GM23338 (cell line): ENCODE measurements around the gene MINDY3. TPM values are rescaled to one million over a fixed set of nuclear protein-coding genes. Genes with fewer than 3 reads are reported as not detected.

ENCODE experiments used
- ATAC-seq: fragments of 200-7000 bp; cut with Tn5 transposase; 3 replicates; pipeline ENCODE4 v1.9.1; 2020
- DNase-seq: peaks from one replicate; pipeline ENCODE4 v3.0.0-alpha.2; 2015; ENCODE audit warnings: low spot score
- H2AFZ ChIP-seq: fragments of 200-600 bp; sonication (generic); 2 replicates; pipeline ENCODE4 v1.8.0; 2016; ENCODE audit warnings: antibody characterized with exemption, mild to moderate bottlenecking, moderate library complexity
- H3F3A ChIP-seq: fragments of 200-600 bp; sonication (generic); replicated peaks from 2 replicates; pipeline ENCODE4 v1.8.0; 2017; ENCODE audit warnings: antibody characterized with exemption, mixed run types, low read depth
- H3K27ac ChIP-seq: fragments of 200-600 bp; sonication (generic); 2 replicates; pipeline ENCODE4 v1.6.1; 2016; ENCODE audit warnings: low read depth
- H3K27me3 ChIP-seq: fragments of 200-600 bp; sonication (generic); 2 replicates; pipeline ENCODE4 v1.8.0; 2016; ENCODE audit warnings: mild to moderate bottlenecking, mixed run types, moderate library complexity; ENCODE audit not compliant: insufficient read depth
- H3K36me3 ChIP-seq: fragments of 200-600 bp; sonication (generic); 2 replicates; pipeline ENCODE4 v1.8.0; 2016; ENCODE audit warnings: mild to moderate bottlenecking; ENCODE audit not compliant: insufficient read depth
- H3K4me1 ChIP-seq: fragments of 200-600 bp; sonication (generic); 2 replicates; pipeline ENCODE4 v1.8.0; 2016; ENCODE audit warnings: mild to moderate bottlenecking, moderate library complexity; ENCODE audit not compliant: insufficient read depth
- H3K4me2 ChIP-seq: fragments of 200-600 bp; sonication (generic); 2 replicates; pipeline ENCODE4 v1.7.1; 2017; ENCODE audit warnings: mixed run types
- H3K4me3 ChIP-seq: fragments of 200-600 bp; sonication (generic); 2 replicates; pipeline ENCODE4 v1.6.1; 2016; ENCODE audit warnings: mixed run types
- H3K79me2 ChIP-seq: fragments of 200-600 bp; sonication (generic); replicated peaks from 2 replicates; pipeline ENCODE4 v1.8.0; 2017; ENCODE audit warnings: mild to moderate bottlenecking; ENCODE audit not compliant: insufficient read depth
- H3K9me2 ChIP-seq: fragments of 200-600 bp; sonication (generic); 2 replicates; pipeline ENCODE4 v1.8.0; 2017; ENCODE audit not compliant: insufficient read depth
- H4K20me1 ChIP-seq: fragments of 200-600 bp; sonication (generic); replicated peaks from 2 replicates; pipeline ENCODE4 v1.8.0; 2017; ENCODE audit warnings: mild to moderate bottlenecking; ENCODE audit not compliant: insufficient read depth
- H3K27ac Mint-ChIP-seq: 2 replicates; pipeline ENCODE4 v1.8.0; 2020; ENCODE audit warnings: inconsistent platforms, mild to moderate bottlenecking, moderate library complexity, mixed read lengths
- H3K27me3 Mint-ChIP-seq: 3 replicates; pipeline ENCODE4 v1.8.0; 2022; ENCODE audit warnings: low read depth, mild to moderate bottlenecking, moderate library complexity, mixed read lengths, inconsistent platforms; ENCODE audit not compliant: insufficient read depth, poor library complexity
- H3K36me3 Mint-ChIP-seq: 3 replicates; pipeline ENCODE4 v1.8.0; 2021; ENCODE audit warnings: low read depth, mild to moderate bottlenecking, inconsistent platforms, moderate library complexity, mixed read lengths
- H3K4me1 Mint-ChIP-seq: 3 replicates; pipeline ENCODE4 v1.8.0; 2020; ENCODE audit warnings: mild to moderate bottlenecking, inconsistent platforms, mixed read lengths
- H3K4me3 Mint-ChIP-seq: 3 replicates; pipeline ENCODE4 v1.8.0; 2021; ENCODE audit warnings: moderate library complexity, mild to moderate bottlenecking, inconsistent platforms, mixed read lengths
- H3K9me3 Mint-ChIP-seq: 3 replicates; pipeline ENCODE4 v1.8.0; 2020; ENCODE audit warnings: moderate library complexity, mild to moderate bottlenecking, inconsistent platforms, mixed read lengths
- CREB1 ChIP-seq: fragments of 250-450 bp; sonication (Bioruptor Pico); IDR thresholded peaks from 2 replicates; pipeline ENCODE4 v1.5.0; 2020; ENCODE audit warnings: low read depth, mild to moderate bottlenecking, moderate library complexity
- CTCF ChIP-seq, 2 experiments: fragments of 200-600 bp in 1 of 2; sonication (generic) in 1 of 2; conservative IDR thresholded peaks; 2 replicates each; pipeline versions ENCODE4 v1.5.1 to v1.6.1; 2016 to 2017; ENCODE audit warnings: antibody characterized with exemption in 2 of 2, low read depth in 2 of 2, mild to moderate bottlenecking in 2 of 2, moderate library complexity in 1 of 2
- ETS1 ChIP-seq: IDR thresholded peaks from 2 replicates; pipeline ENCODE4 v1.6.1; 2016; ENCODE audit warnings: antibody characterized with exemption
- EZH2 ChIP-seq: fragments of 200-600 bp; sonication (generic); IDR thresholded peaks from one replicate; pipeline ENCODE4 v1.8.0; 2017; ENCODE audit warnings: antibody characterized with exemption, mild to moderate bottlenecking, low read depth; ENCODE audit not compliant: unreplicated experiment
- EZH2phosphoT487 ChIP-seq: fragments of 200-600 bp; sonication (generic); IDR thresholded peaks from one replicate; pipeline ENCODE4 v1.8.1; 2018; ENCODE audit warnings: antibody characterized with exemption; ENCODE audit not compliant: unreplicated experiment
- JUNB ChIP-seq: IDR thresholded peaks from one replicate; pipeline ENCODE4 v1.6.1; 2016; ENCODE audit warnings: antibody characterized with exemption; ENCODE audit not compliant: unreplicated experiment
- NANOG ChIP-seq: IDR thresholded peaks from 2 replicates; pipeline ENCODE4 v1.6.1; 2016; ENCODE audit warnings: antibody characterized with exemption, borderline replicate concordance
- POLR2AphosphoS5 ChIP-seq: IDR thresholded peaks from 2 replicates; pipeline ENCODE4 v1.6.1; 2016; ENCODE audit warnings: antibody characterized with exemption, low read depth
- REST ChIP-seq: IDR thresholded peaks from one replicate; pipeline ENCODE4 v1.6.1; 2018; ENCODE audit warnings: antibody characterized with exemption; ENCODE audit not compliant: unreplicated experiment
- STAT1 ChIP-seq: IDR thresholded peaks from one replicate; pipeline ENCODE4 v1.6.1; 2016; ENCODE audit warnings: antibody characterized with exemption; ENCODE audit not compliant: unreplicated experiment
- ZNF114 ChIP-seq: fragments of 250-450 bp; sonication (Bioruptor Pico); IDR thresholded peaks from 2 replicates; pipeline ENCODE4 v1.5.0; 2020; ENCODE audit warnings: mild to moderate bottlenecking, moderate library complexity
- ZNF331 ChIP-seq: fragments of 250-450 bp; sonication (Bioruptor Pico); IDR thresholded peaks from 2 replicates; pipeline ENCODE4 v1.5.0; 2020; ENCODE audit warnings: low read depth, mild to moderate bottlenecking, moderate library complexity
- polyA plus RNA-seq: library from polyadenylated mRNA; unstranded; fragments of >200 nt; fragmentation: Nextera tagmentation; extraction: Ambion mirVana; gene quantifications from 2 replicates; pipeline ENCODE4 v1.2.1, GENCODE V29; 2016
- total RNA-seq: library from RNA; depleted of rRNA; stranded (reverse); fragments of >200 nt; shearing (Covaris generic); gene quantifications from 2 replicates; pipeline ENCODE4 v1.2.3, GENCODE V29; 2014
- TF ChIP-seq, protein P1 (sequence below): fragments of 250-450 bp; sonication (Bioruptor Pico); IDR thresholded peaks from 2 replicates; pipeline ENCODE4 v1.5.0; 2020; ENCODE audit warnings: mild to moderate bottlenecking, moderate library complexity

Gene MINDY3
- total and polyA plus RNA-seq, 2 experiments from 2014 or later, result 10.2 to 13.6 TPM

- no peaks in the 10 kb centered on the region for H3F3A ChIP-seq
- Mint-ChIP-seq H3K9me3 (no peaks in the 10 kb centered on the region), H3K27me3 (peaks cover 5% of the 10 kb centered on the region), H3K4me3 (no peak overlapping the region), H3K27ac (no peak overlapping the region), H3K36me3 (no peaks in the 10 kb centered on the region), H3K4me1 (peaks cover 3% of the 10 kb centered on the region)
- no peak for DNase-seq
- no peaks in the 10 kb centered on the region for H3K36me3 ChIP-seq
- no peak overlapping the region for H2AFZ ChIP-seq
- no peaks in the 10 kb centered on the region for H4K20me1 ChIP-seq
- no peaks in the 10 kb centered on the region for H3K9me2 ChIP-seq
- no peak overlapping the region for H3K4me2 ChIP-seq
- no peaks in the 10 kb centered on the region for H3K27me3 ChIP-seq
- H3K4me1 ChIP-seq, result no peaks in the 10 kb centered on the region; the same call in 1 of the 2 replicates
- no peaks in the 10 kb centered on the region for H3K79me2 ChIP-seq
- no peak overlapping the region for H3K27ac ChIP-seq
- H3K4me3 ChIP-seq, result no peak overlapping the region
- no peak for ATAC-seq
- TF ChIP-seq JUNB (no peak), ZNF114 (CRISPR knock-in tag) (no peak), EZH2 (no peak), ETS1 (no peak), CTCF (conservative IDR thresholded peaks at IDR 0.05; ENCODE audit: low read depth in 2 of 2) (no peak), REST (no peak), NANOG (no peak), EZH2phosphoT487 (no peak), STAT1 (no peak), ZNF331 (no peak), POLR2AphosphoS5 (no peak), CREB1 (CRISPR knock-in tag) (no peak)
- TF ChIP-seq, protein P1, sequence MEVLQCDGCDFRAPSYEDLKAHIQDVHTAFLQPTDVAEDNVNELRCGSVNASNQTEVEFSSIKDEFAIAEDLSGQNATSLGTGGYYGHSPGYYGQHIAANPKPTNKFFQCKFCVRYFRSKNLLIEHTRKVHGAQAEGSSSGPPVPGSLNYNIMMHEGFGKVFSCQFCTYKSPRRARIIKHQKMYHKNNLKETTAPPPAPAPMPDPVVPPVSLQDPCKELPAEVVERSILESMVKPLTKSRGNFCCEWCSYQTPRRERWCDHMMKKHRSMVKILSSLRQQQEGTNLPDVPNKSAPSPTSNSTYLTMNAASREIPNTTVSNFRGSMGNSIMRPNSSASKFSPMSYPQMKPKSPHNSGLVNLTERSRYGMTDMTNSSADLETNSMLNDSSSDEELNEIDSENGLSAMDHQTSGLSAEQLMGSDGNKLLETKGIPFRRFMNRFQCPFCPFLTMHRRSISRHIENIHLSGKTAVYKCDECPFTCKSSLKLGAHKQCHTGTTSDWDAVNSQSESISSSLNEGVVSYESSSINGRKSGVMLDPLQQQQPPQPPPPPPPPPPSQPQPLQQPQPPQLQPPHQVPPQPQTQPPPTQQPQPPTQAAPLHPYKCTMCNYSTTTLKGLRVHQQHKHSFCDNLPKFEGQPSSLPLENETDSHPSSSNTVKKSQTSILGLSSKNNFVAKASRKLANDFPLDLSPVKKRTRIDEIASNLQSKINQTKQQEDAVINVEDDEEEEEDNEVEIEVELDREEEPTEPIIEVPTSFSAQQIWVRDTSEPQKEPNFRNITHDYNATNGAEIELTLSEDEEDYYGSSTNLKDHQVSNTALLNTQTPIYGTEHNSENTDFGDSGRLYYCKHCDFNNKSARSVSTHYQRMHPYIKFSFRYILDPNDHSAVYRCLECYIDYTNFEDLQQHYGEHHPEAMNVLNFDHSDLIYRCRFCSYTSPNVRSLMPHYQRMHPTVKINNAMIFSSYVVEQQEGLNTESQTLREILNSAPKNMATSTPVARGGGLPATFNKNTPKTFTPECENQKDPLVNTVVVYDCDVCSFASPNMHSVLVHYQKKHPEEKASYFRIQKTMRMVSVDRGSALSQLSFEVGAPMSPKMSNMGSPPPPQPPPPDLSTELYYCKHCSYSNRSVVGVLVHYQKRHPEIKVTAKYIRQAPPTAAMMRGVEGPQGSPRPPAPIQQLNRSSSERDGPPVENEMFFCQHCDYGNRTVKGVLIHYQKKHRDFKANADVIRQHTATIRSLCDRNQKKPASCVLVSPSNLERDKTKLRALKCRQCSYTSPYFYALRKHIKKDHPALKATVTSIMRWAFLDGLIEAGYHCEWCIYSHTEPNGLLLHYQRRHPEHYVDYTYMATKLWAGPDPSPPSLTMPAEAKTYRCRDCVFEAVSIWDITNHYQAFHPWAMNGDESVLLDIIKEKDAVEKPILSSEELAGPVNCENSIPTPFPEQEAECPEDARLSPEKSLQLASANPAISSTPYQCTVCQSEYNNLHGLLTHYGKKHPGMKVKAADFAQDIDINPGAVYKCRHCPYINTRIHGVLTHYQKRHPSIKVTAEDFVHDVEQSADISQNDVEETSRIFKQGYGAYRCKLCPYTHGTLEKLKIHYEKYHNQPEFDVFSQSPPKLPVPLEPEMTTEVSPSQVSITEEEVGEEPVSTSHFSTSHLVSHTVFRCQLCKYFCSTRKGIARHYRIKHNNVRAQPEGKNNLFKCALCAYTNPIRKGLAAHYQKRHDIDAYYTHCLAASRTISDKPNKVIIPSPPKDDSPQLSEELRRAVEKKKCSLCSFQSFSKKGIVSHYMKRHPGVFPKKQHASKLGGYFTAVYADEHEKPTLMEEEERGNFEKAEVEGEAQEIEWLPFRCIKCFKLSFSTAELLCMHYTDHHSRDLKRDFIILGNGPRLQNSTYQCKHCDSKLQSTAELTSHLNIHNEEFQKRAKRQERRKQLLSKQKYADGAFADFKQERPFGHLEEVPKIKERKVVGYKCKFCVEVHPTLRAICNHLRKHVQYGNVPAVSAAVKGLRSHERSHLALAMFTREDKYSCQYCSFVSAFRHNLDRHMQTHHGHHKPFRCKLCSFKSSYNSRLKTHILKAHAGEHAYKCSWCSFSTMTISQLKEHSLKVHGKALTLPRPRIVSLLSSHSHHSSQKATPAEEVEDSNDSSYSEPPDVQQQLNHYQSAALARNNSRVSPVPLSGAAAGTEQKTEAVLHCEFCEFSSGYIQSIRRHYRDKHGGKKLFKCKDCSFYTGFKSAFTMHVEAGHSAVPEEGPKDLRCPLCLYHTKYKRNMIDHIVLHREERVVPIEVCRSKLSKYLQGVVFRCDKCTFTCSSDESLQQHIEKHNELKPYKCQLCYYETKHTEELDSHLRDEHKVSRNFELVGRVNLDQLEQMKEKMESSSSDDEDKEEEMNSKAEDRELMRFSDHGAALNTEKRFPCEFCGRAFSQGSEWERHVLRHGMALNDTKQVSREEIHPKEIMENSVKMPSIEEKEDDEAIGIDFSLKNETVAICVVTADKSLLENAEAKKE (CRISPR knock-in tag), result no peak
Observed at GRCh38 chr10:15741581-15741980, 118.7 kb downstream of the MINDY3 start.
